HG02870 (cell line): ENCODE measurements around the gene CCNY.

Experiments
- ATAC-seq: cut with Tn5 transposase; IDR thresholded peaks from one replicate; pipeline ENCODE4 v1.9.1; 2021; ENCODE audit warnings: mild to moderate bottlenecking, moderate library complexity; ENCODE audit not compliant: unreplicated experiment

CCNY gene

GRCh38 chr10:35607475-35608327 is 271.4 kb downstream of the CCNY start:
- ATAC-seq: no peak

- no peak for ATAC-seq
These were observed 272.0 kb downstream of the CCNY start for GRCh38 chr10:35608328-35608672.

- no peak for ATAC-seq
These were observed 275.4 kb downstream of the CCNY start for GRCh38 chr10:35611750-35612149.

GRCh38 chr10:35612385-35613106 is 276.2 kb downstream of the CCNY start:
- no peak for ATAC-seq

GRCh38 chr10:35613107-35613440 is 276.8 kb downstream of the CCNY start:
- no peak for ATAC-seq

- no peak for ATAC-seq
These were observed 277.4 kb downstream of the CCNY start for GRCh38 chr10:35613597-35614226.

- no peak for ATAC-seq
These were observed 278.0 kb downstream of the CCNY start for GRCh38 chr10:35614312-35614711.
